CD4-positive, alpha-beta T cell treated with Interleukin-10 for 1 hour (primary cell): Measurements from ENCODE around the gene TNS3.

Source experiments
- DNase-seq: peaks from one replicate; pipeline ENCODE4 v3.0.0-alpha.2; 2020

Gene TNS3

GRCh38 chr7:47231627-47232026, 350.3 kb downstream of the TNS3 start:
- no peak for DNase-seq

- no peak for DNase-seq
Measured at GRCh38 chr7:47231032-47231431, 350.9 kb downstream of the TNS3 start.

- DNase-seq: no peak
Measured at GRCh38 chr7:47228386-47229014, 353.4 kb downstream of the TNS3 start.

- DNase-seq: no peak
Measured at GRCh38 chr7:47227762-47228177, 354.1 kb downstream of the TNS3 start.

GRCh38 chr7:47226696-47227095, 355.2 kb downstream of the TNS3 start:
- no peak for DNase-seq

GRCh38 chr7:47225387-47226131, 356.4 kb downstream of the TNS3 start:
- no peak for DNase-seq
